ENCODE data around the gene NOTUM.

- no peak for TF ChIP-seq CTCF (conservative IDR thresholded peaks at IDR 0.05 in 1 of 2, IDR thresholded peaks at IDR 0.05 in 1 of 2; ENCODE audit: low read depth in 1 of 2, low read length in 2 of 2)
- no peak for TF ChIP-seq EZH2 (IDR thresholded peaks at IDR 0.05; ENCODE audit: low read length, missing control alignments)
These were observed 33.8 kb downstream of the NOTUM start for GRCh38 chr17:81927152-81927652.
